ENCODE measurements around the gene DUS3L.

The DUS3L gene

DNA sequence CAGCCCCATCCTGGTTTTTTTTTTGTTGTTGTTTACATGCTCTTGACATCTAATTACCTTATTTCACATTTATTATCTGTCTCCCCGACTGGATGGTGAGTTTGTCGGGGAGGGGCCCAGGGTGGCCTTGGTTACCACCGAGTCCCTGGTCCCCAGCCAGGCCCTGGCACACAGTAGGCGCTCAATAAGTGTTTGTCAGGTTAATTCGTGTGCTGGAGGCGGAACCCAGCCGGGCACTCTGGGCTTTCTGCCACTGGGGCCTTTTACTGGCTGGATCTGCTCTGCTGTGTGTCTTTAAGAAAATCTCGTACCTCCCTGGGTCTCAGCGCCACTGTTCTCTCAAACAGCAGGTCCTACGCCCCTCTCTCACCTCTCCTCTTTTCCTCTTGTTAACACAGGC lies 18.5 kb upstream of the DUS3L start:
- FAIRE-seq = no peak
- TF ChIP-seq POLR2A (IDR thresholded peaks at IDR 0.05; ENCODE audit: low read depth, low read length) = no peak
- no peak for DNase-seq (ENCODE audit: insufficient read length, low spot score)

DNA sequence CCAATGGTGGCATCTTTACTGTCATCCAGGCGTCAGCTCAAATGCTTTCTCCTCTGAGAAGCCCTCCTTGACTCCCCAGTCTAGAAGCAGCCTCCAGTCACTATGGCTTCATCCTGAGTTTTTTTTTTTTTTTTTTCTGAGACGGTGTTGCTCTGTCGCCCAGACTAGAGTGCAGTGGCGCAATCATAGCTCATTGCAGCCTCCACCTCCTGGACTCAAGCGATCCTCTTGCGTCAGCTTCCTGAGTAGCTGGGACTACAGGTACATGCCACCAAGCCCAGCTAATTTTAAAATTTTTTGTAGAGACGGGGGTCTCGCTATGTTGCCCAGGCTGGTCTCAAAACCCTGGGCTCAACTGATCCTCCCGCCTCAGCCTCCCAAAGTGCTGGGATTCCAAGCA lies 18.1 kb upstream of the DUS3L start:
- no peak for FAIRE-seq
- TF ChIP-seq POLR2A (IDR thresholded peaks at IDR 0.05; ENCODE audit: low read depth, low read length) = no peak
- DNase-seq (ENCODE audit: insufficient read length, low spot score) = no peak

DNA sequence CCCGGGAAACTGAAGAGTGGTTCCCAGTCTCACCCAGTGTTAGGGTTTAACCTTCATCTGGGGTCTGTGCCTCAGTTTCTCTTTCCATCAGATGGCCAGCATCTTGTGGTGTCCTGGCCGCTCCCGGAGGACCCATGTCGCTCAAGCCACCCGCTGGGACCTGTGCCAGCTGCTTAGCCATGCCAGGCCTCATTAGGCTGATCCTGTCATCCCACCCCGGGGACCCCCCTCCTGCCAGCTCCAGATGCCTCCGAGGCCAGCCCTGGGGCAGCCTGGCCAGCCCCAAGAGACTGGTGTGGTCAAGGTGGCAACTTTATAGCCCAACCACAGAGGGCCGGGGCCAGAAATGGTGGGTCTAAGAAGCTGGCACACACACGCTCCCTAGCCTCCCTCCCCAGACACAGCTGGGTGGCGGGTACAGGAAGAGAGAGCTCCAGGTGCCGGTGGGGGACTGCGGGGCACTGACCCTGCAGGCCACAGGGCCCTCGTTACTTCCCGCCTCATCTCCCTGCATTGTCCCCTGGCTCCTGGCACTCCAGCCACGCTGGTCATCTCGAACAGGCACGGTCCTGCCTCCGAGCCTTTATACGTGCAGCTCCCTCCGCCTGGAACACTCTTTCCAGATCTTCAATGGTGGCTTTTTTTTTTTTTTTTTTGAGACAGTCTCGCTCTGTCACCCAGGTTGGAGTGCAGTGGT lies 17.3 kb upstream of the DUS3L start:
- no peak for TF ChIP-seq POLR2A (IDR thresholded peaks at IDR 0.05; ENCODE audit: low read depth, low read length)
- DNase-seq (ENCODE audit: insufficient read length, low spot score) (no peak), FAIRE-seq (no peak)

DNA sequence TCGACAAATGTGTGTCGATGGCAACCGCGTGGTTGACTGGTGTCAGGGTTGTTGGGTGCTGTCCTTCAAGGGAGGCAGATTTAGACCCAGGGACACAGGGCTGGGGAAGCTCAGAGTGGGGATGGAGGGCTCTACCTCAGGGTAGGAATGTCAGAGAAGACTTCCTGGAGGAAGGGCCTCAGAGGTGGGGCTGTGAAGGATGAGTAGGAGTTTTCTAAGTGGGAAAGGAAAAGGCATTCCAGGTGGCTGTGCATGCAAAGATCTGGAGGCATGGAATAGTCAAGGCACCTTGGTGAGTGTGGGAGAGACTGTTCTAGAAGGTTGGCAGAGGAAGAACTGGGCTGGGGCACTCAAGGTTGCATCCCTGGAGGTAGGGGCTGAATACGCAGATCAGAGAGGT lies 15.9 kb upstream of the DUS3L start:
- FAIRE-seq = no peak

DNA sequence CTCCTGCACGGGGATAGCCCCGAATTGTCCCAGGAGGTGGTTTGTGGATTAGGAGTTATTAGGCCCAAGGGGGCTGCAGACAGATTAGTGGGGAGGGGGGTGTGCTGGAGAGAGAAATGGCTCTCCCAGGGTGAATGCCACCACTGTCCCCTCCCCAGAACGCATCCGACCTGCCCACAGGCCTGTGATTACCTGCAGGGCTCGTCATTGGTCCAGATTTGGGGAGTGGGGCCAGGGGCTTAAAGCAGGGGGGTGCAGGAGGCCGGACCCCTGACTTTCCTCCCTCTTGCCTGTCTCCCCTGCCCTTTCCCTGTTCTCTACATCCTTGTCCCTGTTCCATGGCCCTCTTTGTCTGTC lies 15.1 kb upstream of the DUS3L start:
- DNase-seq (ENCODE audit: insufficient read length, low spot score) = no peak
- TF ChIP-seq POLR2A (IDR thresholded peaks at IDR 0.05; ENCODE audit: low read depth, low read length) = no peak
- no peak for FAIRE-seq

More for the DNA sequence above, 15.9 kb upstream of the DUS3L start:
- DNase-seq (ENCODE audit: insufficient read length, low spot score) = no peak
- no peak for TF ChIP-seq POLR2A (IDR thresholded peaks at IDR 0.05; ENCODE audit: low read depth, low read length)

DNA sequence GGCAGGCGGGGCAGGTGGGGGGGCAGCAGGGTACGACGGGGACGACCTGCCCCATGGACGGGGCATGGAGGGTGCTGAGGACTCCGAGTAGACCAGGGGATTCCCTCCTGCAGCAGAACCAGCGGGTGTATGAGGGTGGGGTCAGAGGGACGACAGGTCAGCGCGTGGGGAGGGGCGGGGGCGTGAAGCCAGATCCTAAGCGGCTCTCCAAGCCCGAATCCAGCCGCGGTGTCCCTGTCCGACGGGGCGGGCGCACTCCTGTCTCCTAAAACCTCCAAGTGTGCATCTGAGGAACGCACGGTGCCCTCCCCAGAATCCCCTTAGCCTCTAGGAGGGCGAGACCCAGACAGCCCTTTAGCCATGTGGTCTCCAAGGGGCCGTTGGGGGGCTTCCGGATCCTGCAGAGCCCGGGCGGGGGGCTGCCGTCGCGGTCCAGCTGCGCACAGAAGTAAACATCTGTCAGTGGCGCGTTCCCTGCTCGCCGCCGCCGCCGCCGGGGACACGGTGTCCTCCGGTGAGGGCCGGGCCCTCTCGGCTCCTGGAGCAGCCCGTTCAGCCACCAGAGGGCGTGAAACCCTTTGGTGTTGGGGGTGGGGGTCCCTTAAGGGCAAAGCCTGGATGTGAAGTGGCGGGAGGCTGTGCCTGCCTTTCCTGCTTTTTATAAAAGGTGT lies 14.6 kb upstream of the DUS3L start:
- peak; percentile 60 for DNase-seq (ENCODE audit: insufficient read length, low spot score)
- TF ChIP-seq POLR2A (IDR thresholded peaks at IDR 0.05; ENCODE audit: low read depth, low read length) = no peak
- FAIRE-seq = no peak

DNA sequence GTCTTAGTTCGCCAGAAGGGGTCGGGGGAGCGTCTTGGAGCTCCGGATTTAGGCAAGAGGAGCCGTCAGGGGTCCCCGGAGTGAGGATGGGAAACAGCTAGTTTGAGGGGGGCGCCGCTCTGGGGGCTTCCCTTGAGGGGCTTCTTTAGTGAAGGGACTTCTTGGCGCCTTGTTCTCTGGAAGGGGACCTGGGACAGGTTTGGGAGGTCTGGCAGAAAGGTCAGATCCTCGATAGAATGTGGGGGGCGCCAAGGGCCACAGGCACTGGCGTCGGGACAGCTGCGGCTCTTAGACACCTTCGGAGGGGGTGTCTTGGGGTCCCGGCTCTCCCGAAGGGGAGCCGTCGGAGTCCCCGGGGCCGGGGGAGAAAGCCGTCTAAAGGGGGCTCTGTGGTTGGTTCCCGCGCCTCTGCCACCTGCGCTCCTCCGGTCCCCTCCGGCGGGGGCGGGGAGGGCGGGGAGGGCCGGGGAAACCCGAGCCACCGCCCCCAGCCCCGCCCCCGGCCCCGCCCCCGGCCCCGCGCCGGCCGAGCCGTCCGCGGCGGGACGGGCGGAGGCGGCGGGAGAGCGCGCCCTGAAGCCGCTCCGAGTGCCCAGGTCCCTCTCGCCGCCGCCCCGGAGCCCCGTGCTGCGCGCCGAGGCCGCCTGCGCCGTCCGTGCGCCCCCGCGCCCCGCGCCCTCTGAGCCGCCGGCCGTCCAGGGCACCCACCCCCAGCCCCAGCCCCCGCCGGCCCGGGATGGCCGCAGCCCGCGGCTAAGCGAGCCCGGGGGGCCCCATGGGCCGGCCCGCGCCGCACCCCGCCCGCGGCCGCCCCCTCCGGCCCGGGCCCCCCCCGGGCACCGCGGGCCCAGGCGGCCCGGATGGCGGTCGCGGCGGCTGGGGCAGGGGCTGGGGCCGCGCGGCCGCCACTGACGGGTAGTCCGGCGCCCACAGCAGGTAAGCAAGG lies 13.8 kb upstream of the DUS3L start, which contains the start of gene NRTN:
Gene NRTN (plus strand): TSS at position 552 of the 946 bp plus-strand sequence. CDS start 19,099 bp downstream, outside the sequence.
- FAIRE-seq = no peak
- TF ChIP-seq POLR2A (IDR thresholded peaks at IDR 0.05; ENCODE audit: low read depth, low read length) = no peak

DNA sequence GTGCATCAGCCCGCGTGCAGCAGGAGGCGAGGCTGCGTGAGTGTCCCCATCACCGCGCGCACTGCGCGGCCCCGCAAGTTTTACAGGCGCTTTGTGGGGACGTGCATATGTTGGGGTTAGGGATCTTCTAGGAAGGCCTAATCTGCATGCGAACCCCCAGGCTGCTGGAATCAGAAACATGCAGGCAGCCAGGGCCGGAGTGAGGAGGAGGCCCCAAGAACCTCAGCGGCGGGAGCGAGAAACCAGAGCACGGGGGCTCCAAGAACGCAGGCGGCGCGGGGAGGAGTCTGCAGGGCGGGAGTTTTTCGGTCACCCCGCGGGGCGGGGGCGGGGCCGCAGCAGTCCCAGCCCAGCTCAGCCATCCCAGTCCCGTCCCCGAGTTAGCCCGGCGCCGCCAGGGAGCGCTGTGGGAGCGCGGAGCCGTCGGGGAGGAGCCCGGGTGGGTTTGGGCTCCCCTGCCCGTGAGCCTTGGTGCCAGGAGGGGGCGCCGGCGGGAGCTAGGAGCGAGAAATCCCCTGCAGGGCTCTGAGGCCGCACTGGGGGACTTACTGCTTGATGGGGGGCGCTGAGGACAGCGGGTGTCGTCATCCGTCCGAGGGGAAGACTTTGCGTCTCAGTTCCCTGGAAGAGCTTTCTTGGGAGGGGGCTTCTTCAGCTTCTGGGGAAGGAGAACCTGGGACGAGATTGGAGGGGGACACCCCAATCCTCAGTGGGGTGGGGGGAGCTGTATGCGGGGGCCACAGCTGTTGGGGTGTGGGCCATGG lies 13.0 kb upstream of the DUS3L start:
- FAIRE-seq (no peak), DNase-seq (ENCODE audit: insufficient read length, low spot score) (peak; percentile 99)
- no peak for TF ChIP-seq POLR2A (IDR thresholded peaks at IDR 0.05; ENCODE audit: low read depth, low read length)

More for the DNA sequence above, 13.8 kb upstream of the DUS3L start, which contains the start of gene NRTN:
- DNase-seq (ENCODE audit: insufficient read length, low spot score) = no peak

DNA sequence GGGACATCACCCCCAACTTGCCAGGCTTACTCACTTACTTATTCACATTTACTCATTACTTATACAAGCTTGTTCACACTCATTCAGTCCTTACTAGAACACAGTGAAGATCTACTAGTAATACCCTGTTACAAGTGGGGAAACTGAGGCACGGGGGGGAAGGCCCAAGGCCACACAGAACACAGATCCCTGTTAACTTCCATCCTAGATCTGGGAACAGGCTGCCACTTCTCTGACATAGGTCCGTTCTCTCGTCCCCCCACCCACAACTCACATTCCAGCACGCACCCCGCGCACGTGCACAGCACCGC lies 12.4 kb upstream of the DUS3L start:
- FAIRE-seq = no peak
- no peak for TF ChIP-seq POLR2A (IDR thresholded peaks at IDR 0.05; ENCODE audit: low read depth, low read length)

DNA sequence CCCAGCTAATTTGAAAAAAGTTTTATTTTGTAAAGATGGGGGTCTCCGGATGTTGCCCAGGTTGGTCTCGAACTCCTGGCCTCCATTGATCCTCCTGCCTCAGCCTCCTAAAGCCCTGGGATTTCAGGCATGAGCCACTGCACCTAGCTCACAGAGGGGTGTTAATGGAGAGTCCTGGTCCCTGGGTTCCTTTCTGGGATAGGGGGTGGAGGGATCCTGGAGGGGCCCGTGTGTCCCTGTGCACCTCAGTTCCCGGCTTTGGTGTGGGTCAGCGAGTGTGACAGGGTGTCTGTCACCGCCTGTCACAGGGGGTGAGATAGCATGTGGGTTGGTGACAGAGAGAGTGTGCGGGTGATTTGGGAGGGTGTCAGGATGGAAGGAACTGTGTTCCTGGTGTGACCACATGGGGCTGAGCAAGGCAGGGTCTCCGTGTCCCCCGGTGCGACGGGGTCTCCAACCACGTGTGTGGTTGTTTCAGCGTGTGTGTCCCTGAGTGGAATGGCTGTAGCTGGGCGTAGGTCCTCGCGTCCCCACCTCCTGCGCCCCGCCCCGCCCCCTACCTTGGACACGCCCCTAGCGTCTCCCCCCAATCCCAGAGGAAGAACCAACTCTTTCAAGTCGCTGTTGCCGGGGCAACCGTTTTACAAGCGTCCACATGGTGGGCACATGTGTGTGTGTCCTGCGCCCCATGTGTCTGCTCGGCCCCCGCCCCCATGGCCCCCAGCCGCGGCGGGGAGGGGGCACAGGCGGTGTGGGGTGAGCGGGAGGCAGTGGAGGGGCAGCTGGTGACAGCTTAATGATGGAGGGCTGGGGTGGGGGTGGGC lies 11.0 kb upstream of the DUS3L start:
- no peak for TF ChIP-seq POLR2A (IDR thresholded peaks at IDR 0.05; ENCODE audit: low read depth, low read length)
- DNase-seq (ENCODE audit: insufficient read length, low spot score) (no peak), FAIRE-seq (no peak)

More for the DNA sequence above, 12.4 kb upstream of the DUS3L start:
- DNase-seq (ENCODE audit: insufficient read length, low spot score) = no peak

DNA sequence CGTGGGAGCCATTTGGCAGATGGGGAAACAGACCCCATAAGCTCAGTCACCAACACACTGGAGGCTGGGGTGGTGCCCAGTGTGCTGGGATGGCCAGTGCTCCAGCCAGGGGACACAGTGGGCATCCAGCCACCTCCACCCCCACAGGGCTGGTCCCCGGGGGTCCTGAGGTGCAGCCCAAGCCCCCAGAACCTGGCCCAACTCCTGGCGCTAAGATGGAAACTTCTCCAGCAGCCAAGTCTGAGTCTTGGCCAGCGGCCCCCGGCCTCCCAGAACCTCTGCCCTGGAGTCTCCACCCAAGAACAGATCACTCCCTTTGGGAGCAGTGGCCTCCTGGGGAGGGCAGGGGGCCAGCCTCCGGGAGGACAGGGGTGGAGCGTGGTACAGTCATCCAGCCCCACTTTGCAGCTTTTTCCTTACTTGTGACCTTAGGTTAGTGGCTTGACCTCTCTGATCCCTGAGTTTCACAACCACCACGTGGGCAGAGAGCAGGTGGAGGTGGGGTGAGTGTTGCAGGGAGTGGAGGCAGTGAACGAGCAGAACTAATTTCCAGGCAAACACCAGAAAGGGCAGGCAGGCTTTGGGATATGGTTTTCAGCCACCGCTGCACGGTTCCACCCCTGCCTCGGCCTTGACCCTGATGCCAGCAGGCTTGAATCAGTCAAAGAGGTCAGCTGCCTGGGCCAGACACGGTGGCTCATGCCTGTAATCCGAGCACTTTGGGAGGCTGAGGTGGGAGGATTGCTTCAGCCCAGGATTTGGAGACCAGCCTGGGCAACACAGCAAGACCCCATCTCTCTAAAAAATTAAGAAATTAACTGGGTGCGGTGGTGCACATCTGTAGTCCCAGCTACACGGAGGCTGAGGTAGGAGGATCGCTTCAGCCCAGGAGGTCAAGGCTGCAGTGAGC lies 9.7 kb upstream of the DUS3L start:
- DNase-seq (ENCODE audit: insufficient read length, low spot score) (no peak), FAIRE-seq (no peak)
- no peak for TF ChIP-seq POLR2A (IDR thresholded peaks at IDR 0.05; ENCODE audit: low read depth, low read length)

Data from H54 (cell line).